ENCODE results near the gene OFD1.
A peak's percentile ranks its signal among the peaks of the same experiment; 100 is the strongest.

Gene OFD1

GRCh38 chrX:13695601-13696115 lies 38.9 kb upstream of the OFD1 start:
- Mint-ChIP-seq H3K4me1 (peaks cover 41% of the 10 kb centered on the region), H3K27me3 (no peaks in the 10 kb centered on the region), H3K4me3 (no peak overlapping the region), H3K36me3 (peaks cover 6% of the 10 kb centered on the region), H3K9me3 (no peaks in the 10 kb centered on the region), H3K27ac (no peak overlapping the region)
- CTCF ChIA-PET, result no interaction called here
- no peak for DNase-seq

- Mint-ChIP-seq H3K27me3 (no peaks in the 10 kb centered on the region), H3K36me3 (peaks cover 8% of the 10 kb centered on the region), H3K4me1 (peaks cover 39% of the 10 kb centered on the region), H3K4me3 (no peak overlapping the region), H3K27ac (no peak overlapping the region), H3K9me3 (no peaks in the 10 kb centered on the region)
- no peak for DNase-seq
- CTCF ChIA-PET, result interaction anchor here (0.6 kb wide), 1 partner anchor 226 kb away, joined by 3 read pairs; no protein-coding TSS in a partner anchor
Measured at GRCh38 chrX:13697455-13697854, 37.1 kb upstream of the OFD1 start.

- Mint-ChIP-seq H3K4me1 (peaks cover 34% of the 10 kb centered on the region), H3K9me3 (no peaks in the 10 kb centered on the region), H3K36me3 (peaks cover 7% of the 10 kb centered on the region), H3K27ac (no peak overlapping the region), H3K27me3 (no peaks in the 10 kb centered on the region), H3K4me3 (no peak overlapping the region)
- CTCF ChIA-PET, result interaction anchor here (0.6 kb wide), 1 partner anchor 48 kb away, joined by 3 read pairs; no protein-coding TSS in a partner anchor
- DNase-seq, result no peak
Measured at GRCh38 chrX:13697976-13698375, 36.6 kb upstream of the OFD1 start.

- no peak for DNase-seq
- H3K4me1 Mint-ChIP-seq, result peaks cover 29% of the 10 kb centered on the region
- peaks cover 7% of the 10 kb centered on the region for H3K36me3 Mint-ChIP-seq
- CTCF ChIA-PET, result interaction anchor here (0.6 kb wide), 1 partner anchor 48 kb away, joined by 3 read pairs; no protein-coding TSS in a partner anchor
- no peaks in the 10 kb centered on the region for H3K9me3 Mint-ChIP-seq
- H3K27ac Mint-ChIP-seq, result no peak overlapping the region
- H3K27me3 Mint-ChIP-seq, result no peaks in the 10 kb centered on the region
- H3K4me3 Mint-ChIP-seq, result no peak overlapping the region
Measured at GRCh38 chrX:13698432-13698831, 36.1 kb upstream of the OFD1 start.

GRCh38 chrX:13699183-13699826 lies 35.2 kb upstream of the OFD1 start:
- peaks cover 20% of the 10 kb centered on the region for H3K4me1 Mint-ChIP-seq
- H3K9me3 Mint-ChIP-seq, result no peaks in the 10 kb centered on the region
- no peaks in the 10 kb centered on the region for H3K27me3 Mint-ChIP-seq
- H3K27ac Mint-ChIP-seq, result no peak overlapping the region
- H3K4me3 Mint-ChIP-seq, result no peak overlapping the region
- CTCF ChIA-PET, result no interaction called here
- DNase-seq, result no peak
- H3K36me3 Mint-ChIP-seq, result peaks cover 9% of the 10 kb centered on the region

GRCh38 chrX:13700380-13700779 lies 34.2 kb upstream of the OFD1 start:
- Mint-ChIP-seq H3K4me3 (no peak overlapping the region), H3K4me1 (peaks cover 10% of the 10 kb centered on the region), H3K9me3 (no peaks in the 10 kb centered on the region), H3K27ac (no peak overlapping the region), H3K27me3 (no peaks in the 10 kb centered on the region), H3K36me3 (peaks cover 9% of the 10 kb centered on the region)
- DNase-seq, result no peak
- CTCF ChIA-PET, result no interaction called here

- peaks cover 11% of the 10 kb centered on the region for H3K36me3 Mint-ChIP-seq
- CTCF ChIA-PET, result no interaction called here
- no peak for DNase-seq
- no peaks in the 10 kb centered on the region for H3K27me3 Mint-ChIP-seq
- peak overlapping the region; percentile 64 for H3K27ac Mint-ChIP-seq
- H3K4me3 Mint-ChIP-seq, result no peak overlapping the region
- peaks cover 10% of the 10 kb centered on the region for H3K4me1 Mint-ChIP-seq
- no peaks in the 10 kb centered on the region for H3K9me3 Mint-ChIP-seq
Measured at GRCh38 chrX:13702111-13702789, 32.3 kb upstream of the OFD1 start.

- Mint-ChIP-seq H3K27ac (no peak overlapping the region), H3K4me3 (no peak overlapping the region), H3K36me3 (peaks cover 15% of the 10 kb centered on the region), H3K9me3 (no peaks in the 10 kb centered on the region), H3K4me1 (peaks cover 10% of the 10 kb centered on the region), H3K27me3 (no peaks in the 10 kb centered on the region)
- no peak for DNase-seq
- CTCF ChIA-PET, result no interaction called here
Measured at GRCh38 chrX:13703135-13703534, 31.4 kb upstream of the OFD1 start.

GRCh38 chrX:13703589-13703988 lies 31.0 kb upstream of the OFD1 start:
- CTCF ChIA-PET, result no interaction called here

GRCh38 chrX:13711141-13711540 lies 23.4 kb upstream of the OFD1 start:
- H3K36me3 Mint-ChIP-seq, result peaks cover 38% of the 10 kb centered on the region
- no peak overlapping the region for H3K27ac Mint-ChIP-seq
- no peak overlapping the region for H3K4me3 Mint-ChIP-seq

More at GRCh38 chrX:13703589-13703988, 31.0 kb upstream of the OFD1 start:
- Mint-ChIP-seq H3K9me3 (no peaks in the 10 kb centered on the region), H3K4me3 (no peak overlapping the region), H3K4me1 (peaks cover 10% of the 10 kb centered on the region), H3K27me3 (no peaks in the 10 kb centered on the region), H3K36me3 (peaks cover 18% of the 10 kb centered on the region), H3K27ac (no peak overlapping the region)
- no peak for DNase-seq

GRCh38 chrX:13716455-13716854 lies 18.1 kb upstream of the OFD1 start:
- H3K27me3 Mint-ChIP-seq, result no peaks in the 10 kb centered on the region
- peaks cover 23% of the 10 kb centered on the region for H3K4me1 Mint-ChIP-seq
- no peaks in the 10 kb centered on the region for H3K9me3 Mint-ChIP-seq
- peaks cover 42% of the 10 kb centered on the region for H3K36me3 Mint-ChIP-seq
- H3K4me3 Mint-ChIP-seq, result no peak overlapping the region
- no peak for DNase-seq
- CTCF ChIA-PET, result interaction anchor here (0.6 kb wide), 1 partner anchor 416 kb away, joined by 3 read pairs; no protein-coding TSS in a partner anchor
- H3K27ac Mint-ChIP-seq, result no peak overlapping the region

More at GRCh38 chrX:13711141-13711540, 23.4 kb upstream of the OFD1 start:
- CTCF ChIA-PET, result interaction anchor here (1.2 kb wide), 1 partner anchor 14 kb away, joined by 3 read pairs; no protein-coding TSS in a partner anchor
- Mint-ChIP-seq H3K27me3 (no peaks in the 10 kb centered on the region), H3K4me1 (no peaks in the 10 kb centered on the region), H3K9me3 (no peaks in the 10 kb centered on the region)
- no peak for DNase-seq

- H3K36me3 Mint-ChIP-seq, result peaks cover 41% of the 10 kb centered on the region
- no peaks in the 10 kb centered on the region for H3K27me3 Mint-ChIP-seq
- peak; percentile 64 for DNase-seq
- no peak overlapping the region for H3K4me3 Mint-ChIP-seq
- H3K27ac Mint-ChIP-seq, result peak overlapping the region; percentile 78
- peaks cover 23% of the 10 kb centered on the region for H3K4me1 Mint-ChIP-seq
- CTCF ChIA-PET, result no interaction called here
- H3K9me3 Mint-ChIP-seq, result no peaks in the 10 kb centered on the region
Measured at GRCh38 chrX:13716905-13717304, 17.6 kb upstream of the OFD1 start.

GRCh38 chrX:13717700-13718472 lies 16.7 kb upstream of the OFD1 start:
- no peak for DNase-seq
- H3K36me3 Mint-ChIP-seq, result peaks cover 43% of the 10 kb centered on the region
- H3K9me3 Mint-ChIP-seq, result no peaks in the 10 kb centered on the region
- H3K27ac Mint-ChIP-seq, result peak overlapping the region; percentile 14
- H3K4me1 Mint-ChIP-seq, result peaks cover 26% of the 10 kb centered on the region
- no peak overlapping the region for H3K4me3 Mint-ChIP-seq
- H3K27me3 Mint-ChIP-seq, result no peaks in the 10 kb centered on the region
- CTCF ChIA-PET, result no interaction called here

- DNase-seq, result no peak
- CTCF ChIA-PET, result interaction anchor here (0.6 kb wide), 1 partner anchor 536 kb away, joined by 3 read pairs; no protein-coding TSS in a partner anchor
- Mint-ChIP-seq H3K9me3 (no peaks in the 10 kb centered on the region), H3K4me1 (peaks cover 34% of the 10 kb centered on the region), H3K36me3 (peaks cover 52% of the 10 kb centered on the region), H3K4me3 (no peak overlapping the region), H3K27me3 (no peaks in the 10 kb centered on the region), H3K27ac (peak overlapping the region; percentile 70)
Measured at GRCh38 chrX:13719192-13719856, 15.2 kb upstream of the OFD1 start.
